SU-DHL-6 (cell line): ENCODE measurements around the gene ZNF566.

ENCODE experiments used
- H2AFZ ChIP-seq: fragments of 200-600 bp; sonication (generic); 2 replicates; pipeline ENCODE4 v1.6.1; 2014; ENCODE audit warnings: low read depth, mild to moderate bottlenecking, moderate library complexity, mixed read lengths, antibody characterized with exemption, low read length; ENCODE audit not compliant: severe bottlenecking
- H3F3A ChIP-seq: fragments of 200-600 bp; shearing (Covaris generic); 2 replicates; pipeline ENCODE4 v1.6.0; 2016; ENCODE audit warnings: antibody characterized with exemption, mild to moderate bottlenecking; ENCODE audit not compliant: insufficient read depth
- H3K27ac ChIP-seq: fragments of 200-600 bp; sonication (generic); 2 replicates; pipeline ENCODE4 v1.5.1; 2016; ENCODE audit warnings: low read depth, mild to moderate bottlenecking, low read length, moderate library complexity, mixed read lengths
- H3K27me3 ChIP-seq: fragments of 200-600 bp; sonication (generic), shearing (Covaris generic); 2 replicates; pipeline ENCODE4 v1.6.0; 2014; ENCODE audit warnings: mild to moderate bottlenecking, low read length
- H3K36me3 ChIP-seq: fragments of 200-600 bp; sonication (generic); 2 replicates; pipeline ENCODE4 v1.6.1; 2014; ENCODE audit warnings: mild to moderate bottlenecking, low read length, mixed read lengths
- H3K4me2 ChIP-seq: fragments of 300-600, 200-600 bp; shearing (Covaris generic), sonication (generic); 2 replicates; pipeline ENCODE4 v1.6.0; 2014; ENCODE audit warnings: low read length, low read depth, mild to moderate bottlenecking; ENCODE audit not compliant: poor library complexity, severe bottlenecking
- H3K4me3 ChIP-seq: fragments of 200-600 bp; sonication (generic); 2 replicates; pipeline ENCODE4 v1.5.1; 2014; ENCODE audit warnings: antibody characterized with exemption, low read length, mild to moderate bottlenecking, mixed read lengths; ENCODE audit not compliant: insufficient read depth, poor library complexity, severe bottlenecking
- H3K79me2 ChIP-seq: fragments of 200-600 bp; sonication (generic); 2 replicates; pipeline ENCODE4 v1.6.1; 2014; ENCODE audit warnings: mild to moderate bottlenecking, low read length, moderate library complexity; ENCODE audit not compliant: insufficient read depth
- H3K9ac ChIP-seq: fragments of 200-600 bp; sonication (generic); 2 replicates; pipeline ENCODE4 v1.7.0; 2014; ENCODE audit warnings: mild to moderate bottlenecking, low read length
- H3K9me2 ChIP-seq: fragments of 200-600 bp; sonication (generic); replicated peaks from 2 replicates; pipeline ENCODE4 v1.6.1; 2014; ENCODE audit warnings: low read length; ENCODE audit not compliant: insufficient read depth
- H3K9me3 ChIP-seq: fragments of 200-600 bp; sonication (generic); 2 replicates; pipeline ENCODE4 v1.6.1; 2014; ENCODE audit warnings: low read length, mixed read lengths; ENCODE audit not compliant: insufficient read depth
- H4K20me1 ChIP-seq: fragments of 200-600 bp; sonication (generic); 2 replicates; pipeline ENCODE4 v1.6.1; 2014; ENCODE audit warnings: low read depth, mild to moderate bottlenecking, antibody characterized with exemption, low read length, moderate library complexity, mixed read lengths
- CTCF ChIP-seq: fragments of 200-600 bp; sonication (generic); IDR thresholded peaks from one replicate; pipeline ENCODE4 v1.5.1; 2017; ENCODE audit warnings: antibody characterized with exemption, mild to moderate bottlenecking, low read length, moderate library complexity; ENCODE audit not compliant: insufficient read depth, poor library complexity, severe bottlenecking
- EZH2phosphoT487 ChIP-seq: fragments of 200-600 bp; sonication (generic), shearing (Covaris generic); conservative IDR thresholded peaks from 2 replicates; pipeline ENCODE4 v1.6.1; 2018; ENCODE audit warnings: mild to moderate bottlenecking, antibody characterized with exemption, low read length, moderate library complexity, mixed read lengths

ZNF566 gene

GRCh38 chr19:36514012-36514612 lies 24.8 kb upstream of the ZNF566 start:
- peaks cover 62% of the 10 kb centered on the region for H3K9me3 ChIP-seq
- peaks cover 10% of the 10 kb centered on the region for H3K79me2 ChIP-seq
- no peaks in the 10 kb centered on the region for H3K9me2 ChIP-seq
- H3K4me2 ChIP-seq, result no peak overlapping the region
- no peak for TF ChIP-seq CTCF
- TF ChIP-seq EZH2phosphoT487, result no peak
- H2AFZ ChIP-seq, result no peak overlapping the region
- no peaks in the 10 kb centered on the region for H3F3A ChIP-seq
- no peak overlapping the region for H3K27ac ChIP-seq
- no peaks in the 10 kb centered on the region for H3K27me3 ChIP-seq
- no peaks in the 10 kb centered on the region for H4K20me1 ChIP-seq
- no peak overlapping the region for H3K9ac ChIP-seq
- H3K4me3 ChIP-seq, result no peak overlapping the region
- peaks cover 73% of the 10 kb centered on the region for H3K36me3 ChIP-seq

GRCh38 chr19:36508325-36508724 lies 19.0 kb upstream of the ZNF566 start:
- Histone ChIP-seq H3K4me3 (no peak overlapping the region), H3K36me3 (peaks cover 18% of the 10 kb centered on the region; the same call in 1 of the 2 replicates), H3K27me3 (no peaks in the 10 kb centered on the region), H3K9me3 (peaks cover 24% of the 10 kb centered on the region; the same call in 1 of the 2 replicates), H4K20me1 (no peaks in the 10 kb centered on the region), H3K27ac (no peak overlapping the region), H3K79me2 (no peaks in the 10 kb centered on the region), H3K4me2 (no peak overlapping the region), H3K9me2 (no peaks in the 10 kb centered on the region), H2AFZ (no peak overlapping the region), H3F3A (no peaks in the 10 kb centered on the region), H3K9ac (no peak overlapping the region)
- TF ChIP-seq EZH2phosphoT487, result no peak

GRCh38 chr19:36501973-36502372 lies 12.6 kb upstream of the ZNF566 start:
- Histone ChIP-seq H3K9me3 (peaks cover 8% of the 10 kb centered on the region; the same call in 1 of the 2 replicates), H2AFZ (no peak overlapping the region), H4K20me1 (no peaks in the 10 kb centered on the region), H3K36me3 (no peaks in the 10 kb centered on the region), H3K27ac (no peak overlapping the region), H3K9me2 (no peaks in the 10 kb centered on the region), H3K79me2 (no peaks in the 10 kb centered on the region), H3K4me2 (no peak overlapping the region), H3K4me3 (no peak overlapping the region), H3K27me3 (no peaks in the 10 kb centered on the region), H3F3A (no peaks in the 10 kb centered on the region), H3K9ac (no peak overlapping the region)
- TF ChIP-seq EZH2phosphoT487 (no peak), CTCF (no peak)

GRCh38 chr19:36497001-36497400 lies 7.6 kb upstream of the ZNF566 start:
- Histone ChIP-seq H4K20me1 (no peaks in the 10 kb centered on the region), H3K4me3 (no peak overlapping the region), H3K9me2 (no peaks in the 10 kb centered on the region), H2AFZ (no peak overlapping the region), H3F3A (peaks cover 17% of the 10 kb centered on the region), H3K4me2 (no peak overlapping the region), H3K27me3 (no peaks in the 10 kb centered on the region), H3K9me3 (0 out of 2 replicates have a peak, but pooled peaks cover 3% of the 10 kb centered on the region), H3K36me3 (0 out of 2 replicates have a peak, but pooled peaks cover 6% of the 10 kb centered on the region), H3K9ac (no peak overlapping the region), H3K27ac (no peak overlapping the region), H3K79me2 (no peaks in the 10 kb centered on the region)
- TF ChIP-seq EZH2phosphoT487 (no peak), CTCF (no peak)
